GM12878 (cell line): Measurements from ENCODE around the gene TPRN. TPM values are rescaled to one million over a fixed set of nuclear protein-coding genes. Genes with fewer than 3 reads are reported as not detected.

Experiments
- ATF7 ChIP-seq: fragments of 450-650 bp; IDR thresholded peaks from 2 replicates; pipeline ENCODE4 v1.6.1; 2016; ENCODE audit warnings: low read depth, mild to moderate bottlenecking
- CHD2 ChIP-seq: IDR thresholded peaks from 2 replicates; pipeline ENCODE4 v1.6.1; 2011; ENCODE audit warnings: low read depth, low read length, improper control_type of control experiment, borderline replicate concordance
- E2F8 ChIP-seq: fragments of 450-650 bp; IDR thresholded peaks from 2 replicates; pipeline ENCODE4 v1.6.1; 2018; ENCODE audit warnings: mild to moderate bottlenecking, low read depth, moderate library complexity; ENCODE audit not compliant: partially characterized antibody
- EGR1 ChIP-seq, 2 experiments: IDR thresholded peaks; 1 replicate in 1 of 2; 2 replicates in 1 of 2; pipeline ENCODE4 v1.6.1; 2011 to 2012; ENCODE audit warnings: low read depth in 2 of 2, low read length in 2 of 2, borderline replicate concordance in 1 of 2, mild to moderate bottlenecking in 1 of 2, moderate library complexity in 1 of 2
- ESRRA ChIP-seq: IDR thresholded peaks from 2 replicates; pipeline ENCODE4 v1.6.1; 2012; ENCODE audit warnings: mild to moderate bottlenecking, low read length, improper control_type of control experiment
- HSF1 ChIP-seq: fragments of 150-350 bp; IDR thresholded peaks from 2 replicates; pipeline ENCODE4 v1.6.1; 2014; ENCODE audit warnings: mild to moderate bottlenecking, low read depth, low read length
- NFIC ChIP-seq: IDR thresholded peaks from 2 replicates; pipeline ENCODE4 v1.6.1; 2012; ENCODE audit warnings: low read depth, mild to moderate bottlenecking, inconsistent platforms, low read length, moderate library complexity
- NFYB ChIP-seq: IDR thresholded peaks from 2 replicates; pipeline ENCODE4 v1.6.1; 2011; ENCODE audit warnings: low read depth, mild to moderate bottlenecking, low read length, improper control_type of control experiment, moderate library complexity; ENCODE audit not compliant: insufficient read depth
- NKRF ChIP-seq: fragments of 450-650 bp; conservative IDR thresholded peaks from 2 replicates; pipeline ENCODE4 v1.6.1; 2017; ENCODE audit warnings: mild to moderate bottlenecking, moderate library complexity
- NRF1 ChIP-seq: conservative IDR thresholded peaks from 2 replicates; pipeline ENCODE4 v1.6.1; 2011; ENCODE audit warnings: mild to moderate bottlenecking, low read depth, low read length, improper control_type of control experiment
- RCOR1 ChIP-seq: conservative IDR thresholded peaks from 2 replicates; pipeline ENCODE4 v1.6.1; 2012; ENCODE audit warnings: low read depth, low read length, improper control_type of control experiment
- RFX5 ChIP-seq: IDR thresholded peaks from 2 replicates; pipeline ENCODE4 v1.6.1; 2011; ENCODE audit warnings: low read depth, low read length, improper control_type of control experiment
- SIX5 ChIP-seq: IDR thresholded peaks from 2 replicates; pipeline ENCODE4 v1.6.1; 2011; ENCODE audit warnings: mild to moderate bottlenecking, low read depth, low read length, moderate library complexity; ENCODE audit not compliant: severe bottlenecking
- SREBF1 ChIP-seq: IDR thresholded peaks from 2 replicates; pipeline ENCODE4 v1.6.1; 2012; ENCODE audit warnings: mild to moderate bottlenecking, low read length
- ZNF207 ChIP-seq: fragments of 450-650 bp; IDR thresholded peaks from 2 replicates; pipeline ENCODE4 v1.6.1; 2014; ENCODE audit warnings: antibody characterized with exemption, mild to moderate bottlenecking, borderline replicate concordance
- ZNF622 ChIP-seq: fragments of 450-650 bp; IDR thresholded peaks from 2 replicates; pipeline ENCODE4 v1.6.1; 2017; ENCODE audit warnings: mild to moderate bottlenecking, inconsistent platforms
- ZZZ3 ChIP-seq: IDR thresholded peaks from 2 replicates; pipeline ENCODE4 v1.6.1; 2011; ENCODE audit warnings: low read depth; ENCODE audit not compliant: control insufficient read depth, insufficient read length
- polyA plus RNA-seq, 11 experiments: library from polyadenylated mRNA; depleted of rRNA in 4 of 11; unstranded in 6 of 11; stranded (reverse) in 5 of 11; fragments of >200 nt; fragmentation: Nextera tagmentation in 4 of 11; fragmentation: Illumina TruSeq in 1 of 11; extraction: Ambion mirVana in 4 of 11; extraction: Trizol in 1 of 11; gene quantifications; 1 replicate in 1 of 11; 2 replicates in 10 of 11; pipeline versions ENCODE4 v1.2.1 to v1.2.3, GENCODE V29; 2011 to 2016; ENCODE audit warnings: inconsistent platforms in 2 of 11, missing spikeins in 2 of 11, low read depth in 1 of 11
- total RNA-seq, 4 experiments: library from RNA; depleted of rRNA in 3 of 4; stranded (reverse); fragments of >200 nt in 3 of 4; fragmentation: Illumina TruSeq in 1 of 4; extraction: Trizol in 1 of 4; gene quantifications; 2 replicates each; pipeline versions ENCODE4 v1.2.1 to v1.2.3, GENCODE V29; 2013 to 2021
- TF ChIP-seq, protein P1 (sequence below): fragments of 150-350 bp; IDR thresholded peaks from 2 replicates; pipeline ENCODE4 v1.6.1; 2016; ENCODE audit warnings: low read depth, low read length

The TPRN gene
- total and polyA plus RNA-seq, 10 of the 15 experiments (the other 5 are each of a cell fraction or from before 2014, with no cell fraction given), result 0.18 to 19.5 (median 3.1) TPM

DNA sequence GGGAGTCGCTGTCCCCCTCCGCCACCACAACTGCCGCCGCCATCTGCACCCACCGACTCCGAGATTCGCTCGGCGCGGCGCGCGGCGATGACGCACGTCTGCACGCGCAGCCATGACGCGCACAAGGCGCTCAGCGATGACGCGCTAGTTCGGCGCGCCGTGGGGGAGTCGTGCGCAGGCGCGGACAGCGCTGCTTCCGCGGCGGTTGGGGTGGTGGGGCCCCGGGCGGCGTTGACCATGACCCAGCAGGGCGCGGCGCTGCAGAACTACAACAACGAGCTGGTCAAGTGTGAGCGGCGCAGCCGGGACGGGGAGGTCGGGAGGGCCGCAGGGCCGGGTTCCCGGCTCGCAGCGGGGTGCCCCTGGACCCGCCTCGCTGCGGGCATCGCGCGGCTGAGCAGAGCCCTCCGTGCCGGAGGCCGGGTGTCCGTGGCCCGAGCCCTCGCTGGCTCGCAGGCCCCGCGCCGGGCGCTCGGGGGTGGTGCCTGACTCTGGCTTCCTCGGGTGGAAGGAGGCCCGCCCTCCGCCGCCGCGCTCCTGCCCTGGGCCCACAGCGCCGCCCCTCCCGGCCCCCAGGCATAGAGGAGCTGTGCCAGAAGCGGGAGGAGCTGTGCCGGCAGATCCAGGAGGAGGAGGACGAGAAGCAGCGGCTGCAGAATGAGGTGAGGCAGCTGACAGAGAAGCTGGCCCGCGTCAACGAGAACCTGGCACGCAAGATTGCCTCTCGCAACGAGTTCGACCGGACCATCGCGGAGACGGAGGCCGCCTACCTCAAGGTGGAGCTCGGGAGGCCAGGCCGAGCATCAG lies 11.8 kb downstream of the TPRN start, which contains the start of the genes ANAPC2 and SSNA1 (continued):
- no peak for TF ChIP-seq ZNF622
- TF ChIP-seq RFX5, result peak; percentile 32; the same call in 1 of the 2 replicates
- TF ChIP-seq RCOR1, result peak; percentile 78; the same call in 1 of the 2 replicates
- peak; percentile 70 for TF ChIP-seq SREBF1
- TF ChIP-seq NKRF, result peak; percentile 90
- TF ChIP-seq NFIC, result no peak
- TF ChIP-seq HSF1, result 0 out of 2 replicates have a peak, but pooled peaks have one; percentile 60
- TF ChIP-seq E2F8, result no peak
- peak; percentile 84 for TF ChIP-seq CHD2
- no peak for TF ChIP-seq ZZZ3
- peak; percentile 77 for TF ChIP-seq SIX5
- TF ChIP-seq ESRRA, result peak; percentile 83; the same call in 1 of the 2 replicates
- peak; percentile 66; the same call in 1 of the 2 replicates for TF ChIP-seq ATF7
- TF ChIP-seq ZNF207, result peak; percentile 93; the same call in 1 of the 2 replicates
- TF ChIP-seq NRF1, result peak; percentile 84
- peak in 1 of 2 experiments; percentile 10; a peak in 1 of 3 replicates for TF ChIP-seq EGR1 (IDR thresholded peaks at IDR 0.05; ENCODE audit: borderline replicate concordance in 1 of 2, low read depth in 2 of 2, low read length in 2 of 2)
- TF ChIP-seq NFYB, result no peak
- TF ChIP-seq, protein P1, sequence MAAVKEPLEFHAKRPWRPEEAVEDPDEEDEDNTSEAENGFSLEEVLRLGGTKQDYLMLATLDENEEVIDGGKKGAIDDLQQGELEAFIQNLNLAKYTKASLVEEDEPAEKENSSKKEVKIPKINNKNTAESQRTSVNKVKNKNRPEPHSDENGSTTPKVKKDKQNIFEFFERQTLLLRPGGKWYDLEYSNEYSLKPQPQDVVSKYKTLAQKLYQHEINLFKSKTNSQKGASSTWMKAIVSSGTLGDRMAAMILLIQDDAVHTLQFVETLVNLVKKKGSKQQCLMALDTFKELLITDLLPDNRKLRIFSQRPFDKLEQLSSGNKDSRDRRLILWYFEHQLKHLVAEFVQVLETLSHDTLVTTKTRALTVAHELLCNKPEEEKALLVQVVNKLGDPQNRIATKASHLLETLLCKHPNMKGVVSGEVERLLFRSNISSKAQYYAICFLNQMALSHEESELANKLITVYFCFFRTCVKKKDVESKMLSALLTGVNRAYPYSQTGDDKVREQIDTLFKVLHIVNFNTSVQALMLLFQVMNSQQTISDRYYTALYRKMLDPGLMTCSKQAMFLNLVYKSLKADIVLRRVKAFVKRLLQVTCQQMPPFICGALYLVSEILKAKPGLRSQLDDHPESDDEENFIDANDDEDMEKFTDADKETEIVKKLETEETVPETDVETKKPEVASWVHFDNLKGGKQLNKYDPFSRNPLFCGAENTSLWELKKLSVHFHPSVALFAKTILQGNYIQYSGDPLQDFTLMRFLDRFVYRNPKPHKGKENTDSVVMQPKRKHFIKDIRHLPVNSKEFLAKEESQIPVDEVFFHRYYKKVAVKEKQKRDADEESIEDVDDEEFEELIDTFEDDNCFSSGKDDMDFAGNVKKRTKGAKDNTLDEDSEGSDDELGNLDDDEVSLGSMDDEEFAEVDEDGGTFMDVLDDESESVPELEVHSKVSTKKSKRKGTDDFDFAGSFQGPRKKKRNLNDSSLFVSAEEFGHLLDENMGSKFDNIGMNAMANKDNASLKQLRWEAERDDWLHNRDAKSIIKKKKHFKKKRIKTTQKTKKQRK, result no peak
